NCI-H1105 (cell line): ENCODE data around the gene TUBGCP2.

ENCODE experiments used
- DNase-seq: peaks from one replicate; lab custom pipeline; 2025; lab: John Stamatoyannopoulos, UW

Gene TUBGCP2

GRCh38 chr10:133230044-133230361, 78.7 kb downstream of the TUBGCP2 start, which contains the start of gene UTF1:
TSS of gene UTF1 (plus strand) at chr10:133230217. CDS start at chr10:133230289, 72 bp downstream.
- DNase-seq, result no peak

GRCh38 chr10:133229265-133230043, 79.2 kb downstream of the TUBGCP2 start:
- no peak for DNase-seq
